ENCODE results near the gene TBC1D22A.

The TBC1D22A gene

GRCh38 chr22:47062126-47062525 is 299.7 kb downstream of the TBC1D22A start:
- DNase-seq (ENCODE audit: low spot score) = no peak
- TF ChIP-seq CTCF (IDR thresholded peaks at IDR 0.05; ENCODE audit: extremely low read depth, missing control alignments) = no peak

- TF ChIP-seq CTCF (IDR thresholded peaks at IDR 0.05; ENCODE audit: extremely low read depth, missing control alignments) = no peak
Measured at GRCh38 chr22:47063071-47063509, 300.6 kb downstream of the TBC1D22A start.

GRCh38 chr22:47063606-47064005 is 301.2 kb downstream of the TBC1D22A start:
- no peak for DNase-seq (ENCODE audit: low spot score)
- no peak for TF ChIP-seq CTCF (IDR thresholded peaks at IDR 0.05; ENCODE audit: extremely low read depth, missing control alignments)

More at GRCh38 chr22:47063071-47063509, 300.6 kb downstream of the TBC1D22A start:
- no peak for DNase-seq (ENCODE audit: low spot score)

- TF ChIP-seq CTCF (IDR thresholded peaks at IDR 0.05; ENCODE audit: extremely low read depth, missing control alignments) = no peak
- no peak for DNase-seq (ENCODE audit: low spot score)
Measured at GRCh38 chr22:47064016-47064415, 301.6 kb downstream of the TBC1D22A start.

- DNase-seq (ENCODE audit: low spot score) = no peak
- TF ChIP-seq CTCF (IDR thresholded peaks at IDR 0.05; ENCODE audit: extremely low read depth, missing control alignments) = no peak
Measured at GRCh38 chr22:47064416-47064815, 302.0 kb downstream of the TBC1D22A start.

- no peak for TF ChIP-seq CTCF (IDR thresholded peaks at IDR 0.05; ENCODE audit: extremely low read depth, missing control alignments)
- no peak for DNase-seq (ENCODE audit: low spot score)
Measured at GRCh38 chr22:47065756-47066615, 303.5 kb downstream of the TBC1D22A start.

- DNase-seq (ENCODE audit: low spot score) = no peak
Measured at GRCh38 chr22:47066616-47066905, 304.1 kb downstream of the TBC1D22A start.

More at GRCh38 chr22:47066616-47066905, 304.1 kb downstream of the TBC1D22A start:
- no peak for TF ChIP-seq CTCF (IDR thresholded peaks at IDR 0.05; ENCODE audit: extremely low read depth, missing control alignments)
